Prostate gland (tissue), 2 donors: ENCODE measurements around the gene APOL3.

ENCODE experiments used
- CTCF ChIP-seq, 4 experiments: fragments of 200-600 bp in 2 of 4; fragments of 450-650 bp in 2 of 4; sonication (generic) in 2 of 4; IDR thresholded peaks; 1 replicate in 3 of 4; 2 replicates in 1 of 4; pipeline ENCODE4 v1.5.1; 2016 to 2019; ENCODE audit warnings: antibody characterized with exemption in 4 of 4, mild to moderate bottlenecking in 2 of 4, moderate library complexity in 2 of 4
- POLR2A ChIP-seq: fragments of 450-650 bp; IDR thresholded peaks from one replicate; pipeline ENCODE4 v1.6.1; 2016; ENCODE audit warnings: antibody characterized with exemption, mild to moderate bottlenecking

- no peak for TF ChIP-seq CTCF (IDR thresholded peaks at IDR 0.05)
- TF ChIP-seq POLR2A: no peak
These were observed 4.4 kb downstream of the APOL3 start for GRCh38 chr22:36156119-36156514.
